OCI-LY1 (cell line): Measurements from ENCODE around the gene CAMTA1.

Source experiments
- EZH2 ChIP-seq: fragments of 200-600 bp; sonication (generic), shearing (Covaris generic); IDR thresholded peaks from 2 replicates; pipeline ENCODE4 v1.8.0; 2017; ENCODE audit warnings: borderline replicate concordance, mixed run types, mild to moderate bottlenecking, antibody characterized with exemption, low read length, moderate library complexity, mixed read lengths
- TF ChIP-seq, protein P1 (sequence below): fragments of 200-600 bp; sonication (generic), shearing (Covaris generic); IDR thresholded peaks from 2 replicates; pipeline ENCODE4 v1.5.1; 2017; ENCODE audit warnings: mild to moderate bottlenecking, antibody characterized with exemption, low read length, moderate library complexity, mixed read lengths

DNA sequence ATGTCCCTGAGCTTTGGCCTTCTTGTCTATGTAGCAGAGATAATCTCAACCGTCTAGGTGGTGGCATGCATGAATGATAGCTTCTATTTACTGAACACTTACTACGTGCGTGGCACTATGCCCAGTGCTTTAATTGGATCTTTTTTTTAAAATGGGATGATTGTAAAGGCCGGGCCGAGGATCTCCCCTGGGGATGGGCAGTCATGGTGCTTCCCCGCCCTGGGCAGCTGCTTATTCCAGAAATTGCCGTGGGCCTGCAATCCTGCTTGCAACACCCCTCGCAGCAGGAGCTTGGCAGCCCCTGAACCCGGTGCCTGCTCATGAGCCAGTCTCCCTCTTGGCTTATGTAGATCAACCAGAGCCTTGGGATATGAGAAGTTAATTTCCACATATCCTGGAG, 360.7 kb downstream of the CAMTA1 start:
- TF ChIP-seq, protein P1, sequence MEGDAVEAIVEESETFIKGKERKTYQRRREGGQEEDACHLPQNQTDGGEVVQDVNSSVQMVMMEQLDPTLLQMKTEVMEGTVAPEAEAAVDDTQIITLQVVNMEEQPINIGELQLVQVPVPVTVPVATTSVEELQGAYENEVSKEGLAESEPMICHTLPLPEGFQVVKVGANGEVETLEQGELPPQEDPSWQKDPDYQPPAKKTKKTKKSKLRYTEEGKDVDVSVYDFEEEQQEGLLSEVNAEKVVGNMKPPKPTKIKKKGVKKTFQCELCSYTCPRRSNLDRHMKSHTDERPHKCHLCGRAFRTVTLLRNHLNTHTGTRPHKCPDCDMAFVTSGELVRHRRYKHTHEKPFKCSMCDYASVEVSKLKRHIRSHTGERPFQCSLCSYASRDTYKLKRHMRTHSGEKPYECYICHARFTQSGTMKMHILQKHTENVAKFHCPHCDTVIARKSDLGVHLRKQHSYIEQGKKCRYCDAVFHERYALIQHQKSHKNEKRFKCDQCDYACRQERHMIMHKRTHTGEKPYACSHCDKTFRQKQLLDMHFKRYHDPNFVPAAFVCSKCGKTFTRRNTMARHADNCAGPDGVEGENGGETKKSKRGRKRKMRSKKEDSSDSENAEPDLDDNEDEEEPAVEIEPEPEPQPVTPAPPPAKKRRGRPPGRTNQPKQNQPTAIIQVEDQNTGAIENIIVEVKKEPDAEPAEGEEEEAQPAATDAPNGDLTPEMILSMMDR, result no peak
- TF ChIP-seq EZH2, result no peak
